ENCODE measurements around the gene F10. TPM values are rescaled to one million over a fixed set of nuclear protein-coding genes. Genes with fewer than 3 reads are reported as not detected.
"Not testable (repeated sequence)": the region's sequence is repeated elsewhere in the genome, so short reads cannot be mapped to it uniquely, and the experiment has no call there.

F10 gene
- total RNA-seq, 2 experiments from 2014 or later, result not detected

GRCh38 chr13:113110048-113110851 is 12.3 kb upstream of the F10 start:
- Mint-ChIP-seq H3K4me1 (ENCODE audit: low read depth) (peaks cover 4% of the 10 kb centered on the region), H3K27me3 (ENCODE audit: low read depth) (peaks cover 3% of the 10 kb centered on the region), H3K9me3 (no peaks in the 10 kb centered on the region), H3K36me3 (ENCODE audit: low read depth) (no peaks in the 10 kb centered on the region), H3K4me3 (peak overlapping the region; percentile 38), H3K27ac (no peak overlapping the region)
- intact Hi-C loops (cut with micrococcal nuclease), result loop anchor here (5.0 kb wide), 1 partner anchor 42 kb away; no protein-coding TSS in a partner anchor
- peak; percentile 16 for DNase-seq
- CTCF ChIA-PET, result no interaction called here

DNA sequence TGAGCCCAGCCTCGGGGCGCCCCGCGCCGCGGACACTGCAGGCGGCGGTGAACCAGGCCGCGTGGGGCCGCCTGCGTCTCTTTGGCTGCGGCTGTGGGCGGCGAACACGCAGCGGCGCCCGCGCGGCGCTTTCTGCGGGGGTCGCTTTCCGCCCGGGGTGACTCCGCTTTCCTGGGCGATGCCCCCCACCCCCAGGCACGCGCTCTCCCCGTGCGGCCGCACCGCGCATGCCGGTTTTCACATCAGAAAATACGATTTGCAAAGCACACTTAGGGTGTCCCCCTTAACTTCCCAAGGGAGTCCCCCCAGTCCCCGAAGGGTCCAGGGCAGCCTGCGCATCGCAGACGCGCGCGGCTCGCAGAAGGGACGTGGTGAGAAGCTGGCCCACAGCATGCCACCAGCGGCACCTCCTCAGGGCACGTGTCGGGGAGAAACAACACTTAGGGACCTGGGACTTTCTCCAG is 11.7 kb upstream of the F10 start:
- Mint-ChIP-seq H3K4me1 (ENCODE audit: low read depth) (peaks cover 4% of the 10 kb centered on the region), H3K36me3 (ENCODE audit: low read depth) (no peaks in the 10 kb centered on the region), H3K27me3 (ENCODE audit: low read depth) (peaks cover 3% of the 10 kb centered on the region), H3K4me3 (peak overlapping the region; percentile 24), H3K27ac (no peak overlapping the region), H3K9me3 (no peaks in the 10 kb centered on the region)
- CTCF ChIA-PET, result no interaction called here
- intact Hi-C loops (cut with micrococcal nuclease), result loop anchor here (5.0 kb wide), 1 partner anchor 41 kb away; no protein-coding TSS in a partner anchor
- peak; percentile 3 for DNase-seq

GRCh38 chr13:113111821-113112220 is 10.8 kb upstream of the F10 start:
- intact Hi-C loops (cut with micrococcal nuclease), result loop anchor here (5.0 kb wide), 1 partner anchor 40 kb away; no protein-coding TSS in a partner anchor
- peak; percentile 1 for DNase-seq
- H3K36me3 Mint-ChIP-seq (ENCODE audit: low read depth); H3K27me3 Mint-ChIP-seq (ENCODE audit: low read depth); H3K9me3 Mint-ChIP-seq; CTCF ChIA-PET; H3K4me3 Mint-ChIP-seq; H3K27ac Mint-ChIP-seq; H3K4me1 Mint-ChIP-seq (ENCODE audit: low read depth): not testable (repeated sequence)

- CTCF ChIA-PET; DNase-seq; H3K9me3 Mint-ChIP-seq; H3K36me3 Mint-ChIP-seq (ENCODE audit: low read depth); H3K4me3 Mint-ChIP-seq; H3K4me1 Mint-ChIP-seq (ENCODE audit: low read depth); H3K27ac Mint-ChIP-seq; H3K27me3 Mint-ChIP-seq (ENCODE audit: low read depth): not testable (repeated sequence)
- intact Hi-C loops (cut with micrococcal nuclease), result loop anchor here (5.0 kb wide), 1 partner anchor 40 kb away; no protein-coding TSS in a partner anchor
These were observed 10.1 kb upstream of the F10 start for GRCh38 chr13:113112475-113112874.

DNA sequence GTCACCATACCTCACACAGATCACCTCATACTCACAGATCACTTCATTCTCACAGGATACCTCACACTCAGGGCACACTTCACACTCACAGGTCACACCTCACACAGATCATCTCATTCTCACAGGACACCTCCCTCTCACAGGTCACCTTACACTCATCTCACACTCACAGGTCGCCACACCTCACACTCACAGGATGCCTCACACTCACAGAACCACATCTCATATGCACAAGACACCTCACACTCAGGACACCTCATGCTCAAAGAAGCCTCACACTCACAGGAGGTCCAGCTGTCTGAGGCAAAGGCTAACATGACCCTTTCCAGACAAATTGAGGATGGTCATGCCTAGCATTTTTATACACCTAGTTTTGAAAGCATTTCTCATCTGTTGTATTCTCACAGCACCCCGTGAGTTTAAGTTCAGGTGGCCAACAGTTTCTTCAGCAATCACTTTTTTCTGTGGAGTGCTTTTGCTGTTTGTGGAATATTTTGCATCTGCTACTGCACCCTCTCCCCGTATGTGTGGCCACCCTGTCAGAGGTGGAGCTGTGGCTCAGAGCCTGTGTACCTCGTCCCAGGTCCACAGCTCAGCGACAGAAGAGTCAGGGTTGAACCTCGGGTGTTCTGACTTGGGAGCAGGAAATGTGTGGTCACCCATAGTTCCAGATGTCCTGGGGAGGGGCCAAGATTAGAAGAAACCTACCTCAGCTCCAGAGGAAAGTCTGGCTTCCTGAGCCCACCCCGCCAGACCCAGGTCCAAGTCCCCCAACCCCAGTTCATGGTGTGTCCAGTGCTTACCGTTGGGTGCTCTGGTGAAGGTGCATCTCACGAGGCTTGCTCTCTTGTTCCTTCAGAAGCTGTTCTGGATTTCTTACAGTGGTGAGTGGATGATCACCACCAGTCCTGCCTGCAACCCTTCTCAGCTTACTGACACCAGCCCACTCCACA is 9.4 kb upstream of the F10 start:
- H3K36me3 Mint-ChIP-seq (ENCODE audit: low read depth), result no peaks in the 10 kb centered on the region
- no peak for DNase-seq
- H3K4me1 Mint-ChIP-seq (ENCODE audit: low read depth), result peaks cover 4% of the 10 kb centered on the region
- H3K9me3 Mint-ChIP-seq, result no peaks in the 10 kb centered on the region
- no peak overlapping the region for H3K4me3 Mint-ChIP-seq
- H3K27me3 Mint-ChIP-seq (ENCODE audit: low read depth), result peaks cover 3% of the 10 kb centered on the region
- H3K27ac Mint-ChIP-seq, result no peak overlapping the region
- CTCF ChIA-PET, result no interaction called here
- intact Hi-C loops (cut with micrococcal nuclease), result loop anchor here (5.0 kb wide), 1 partner anchor 39 kb away; no protein-coding TSS in a partner anchor

- Mint-ChIP-seq H3K4me1 (ENCODE audit: low read depth) (peaks cover 4% of the 10 kb centered on the region), H3K27ac (no peak overlapping the region), H3K36me3 (ENCODE audit: low read depth) (no peaks in the 10 kb centered on the region), H3K27me3 (ENCODE audit: low read depth) (peaks cover 3% of the 10 kb centered on the region), H3K4me3 (no peak overlapping the region), H3K9me3 (no peaks in the 10 kb centered on the region)
- intact Hi-C loops (cut with micrococcal nuclease), result loop anchor here (5.0 kb wide), 1 partner anchor 38 kb away; no protein-coding TSS in a partner anchor
- CTCF ChIA-PET, result no interaction called here
- no peak for DNase-seq
These were observed 8.7 kb upstream of the F10 start for GRCh38 chr13:113113846-113114271.

GRCh38 chr13:113114511-113115362 is 7.9 kb upstream of the F10 start:
- H3K27ac Mint-ChIP-seq, result no peak overlapping the region
- no peaks in the 10 kb centered on the region for H3K9me3 Mint-ChIP-seq
- no peaks in the 10 kb centered on the region for H3K36me3 Mint-ChIP-seq (ENCODE audit: low read depth)
- DNase-seq, result no peak
- H3K4me3 Mint-ChIP-seq, result no peak overlapping the region
- CTCF ChIA-PET, result no interaction called here
- intact Hi-C loops (cut with micrococcal nuclease), result loop anchor here (5.0 kb wide), 1 partner anchor 38 kb away; no protein-coding TSS in a partner anchor
- H3K27me3 Mint-ChIP-seq (ENCODE audit: low read depth), result no peaks in the 10 kb centered on the region
- peaks cover 1% of the 10 kb centered on the region for H3K4me1 Mint-ChIP-seq (ENCODE audit: low read depth)

- Mint-ChIP-seq H3K36me3 (ENCODE audit: low read depth) (no peaks in the 10 kb centered on the region), H3K27me3 (ENCODE audit: low read depth) (no peaks in the 10 kb centered on the region), H3K4me3 (no peak overlapping the region), H3K4me1 (ENCODE audit: low read depth) (no peaks in the 10 kb centered on the region), H3K27ac (no peak overlapping the region), H3K9me3 (no peaks in the 10 kb centered on the region)
- DNase-seq, result no peak
- CTCF ChIA-PET, result no interaction called here
- intact Hi-C loops (cut with micrococcal nuclease), result no loop called here
These were observed 7.0 kb upstream of the F10 start for GRCh38 chr13:113115363-113116205.

DNA sequence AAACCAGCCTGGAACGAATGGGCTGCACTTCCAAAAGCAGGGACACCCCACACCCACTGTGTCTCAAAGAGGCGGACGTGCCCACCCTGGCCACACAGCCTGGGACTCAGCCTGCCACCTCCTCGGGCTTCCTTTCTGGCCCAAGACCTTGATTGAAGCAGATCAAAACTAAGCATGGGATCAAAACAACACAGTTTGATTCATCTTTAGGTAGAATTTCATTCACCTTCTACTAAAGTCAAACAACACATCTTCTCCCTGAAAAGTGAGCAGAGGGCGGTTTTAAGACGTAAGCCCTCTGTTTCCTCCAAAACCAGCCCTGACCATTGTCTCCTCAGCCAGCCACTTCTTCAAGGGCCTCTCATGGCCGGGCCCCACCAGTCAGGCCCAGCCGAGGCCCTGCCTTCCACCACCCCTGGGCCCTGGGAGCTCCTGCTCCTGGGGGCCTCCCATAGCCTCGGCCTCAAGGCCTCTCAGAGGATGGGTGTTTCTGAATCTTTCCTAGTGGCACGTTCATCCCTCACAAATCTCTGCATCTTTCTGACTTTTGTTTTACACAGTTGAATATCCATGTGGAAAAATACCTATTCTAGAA is 6.3 kb upstream of the F10 start:
- CTCF ChIA-PET, result no interaction called here
- Mint-ChIP-seq H3K27me3 (ENCODE audit: low read depth) (peaks cover 1% of the 10 kb centered on the region), H3K4me1 (ENCODE audit: low read depth) (no peaks in the 10 kb centered on the region), H3K9me3 (no peaks in the 10 kb centered on the region), H3K4me3 (no peak overlapping the region), H3K36me3 (ENCODE audit: low read depth) (no peaks in the 10 kb centered on the region), H3K27ac (no peak overlapping the region)
- intact Hi-C loops (cut with micrococcal nuclease), result no loop called here
- no peak for DNase-seq

DNA sequence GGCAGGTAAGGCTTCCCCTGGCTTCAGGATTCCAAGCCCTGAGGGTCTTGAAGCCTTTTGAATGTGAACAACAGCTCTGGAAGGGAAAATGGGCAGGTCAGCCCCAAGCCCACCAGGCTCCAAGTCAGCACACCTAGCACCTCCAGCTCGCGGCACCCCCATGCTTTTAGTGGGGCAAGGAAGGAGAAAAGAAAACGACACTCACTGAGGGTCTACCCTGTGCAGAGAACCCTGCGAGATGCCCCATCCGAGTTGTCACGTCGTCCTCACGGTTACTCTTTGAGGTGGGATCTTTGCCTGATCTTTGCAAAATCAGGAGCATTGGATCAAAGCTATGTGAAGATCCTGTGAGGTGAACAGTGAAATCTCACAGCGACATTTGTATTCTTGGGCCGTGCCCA is 5.7 kb upstream of the F10 start:
- H3K27me3 Mint-ChIP-seq (ENCODE audit: low read depth), result peaks cover 3% of the 10 kb centered on the region
- no peak for DNase-seq
- H3K9me3 Mint-ChIP-seq, result no peaks in the 10 kb centered on the region
- no peak overlapping the region for H3K4me3 Mint-ChIP-seq
- intact Hi-C loops (cut with micrococcal nuclease), result no loop called here
- H3K4me1 Mint-ChIP-seq (ENCODE audit: low read depth), result no peaks in the 10 kb centered on the region
- H3K27ac Mint-ChIP-seq, result no peak overlapping the region
- no peaks in the 10 kb centered on the region for H3K36me3 Mint-ChIP-seq (ENCODE audit: low read depth)
- CTCF ChIA-PET, result no interaction called here

DNA sequence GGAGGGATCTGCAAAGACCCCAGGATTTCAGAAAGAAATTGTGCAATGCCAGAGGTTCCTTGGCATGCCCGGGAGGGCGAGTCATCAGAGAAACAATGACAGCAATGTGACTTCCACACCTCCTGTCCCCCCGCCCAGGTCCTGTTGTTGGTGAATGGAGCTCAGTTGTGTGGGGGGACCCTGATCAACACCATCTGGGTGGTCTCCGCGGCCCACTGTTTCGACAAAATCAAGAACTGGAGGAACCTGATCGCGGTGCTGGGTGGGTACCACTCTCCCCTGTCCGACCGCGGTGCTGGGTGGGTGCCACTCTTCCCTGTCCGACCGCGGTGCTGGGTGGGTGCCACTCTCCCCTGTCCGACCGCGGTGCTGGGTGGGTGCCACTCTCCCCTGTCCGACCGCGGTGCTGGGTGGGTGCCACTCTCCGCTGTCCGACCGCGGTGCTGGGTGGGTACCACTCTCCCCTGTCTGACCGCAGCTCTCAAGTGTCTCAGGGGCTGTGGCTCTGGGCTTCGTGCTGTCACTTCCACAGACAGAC is 5.2 kb upstream of the F10 start:
- Mint-ChIP-seq H3K9me3 (no peaks in the 10 kb centered on the region), H3K27me3 (ENCODE audit: low read depth) (peaks cover 3% of the 10 kb centered on the region), H3K4me1 (ENCODE audit: low read depth) (no peaks in the 10 kb centered on the region), H3K4me3 (no peak overlapping the region), H3K36me3 (ENCODE audit: low read depth) (no peaks in the 10 kb centered on the region), H3K27ac (no peak overlapping the region)
- no peak for DNase-seq
- CTCF ChIA-PET, result no interaction called here
- intact Hi-C loops (cut with micrococcal nuclease), result no loop called here
